K562 treated with DMSO at 1 percent for 24 hours (cell line): ENCODE measurements around the gene TK2. TPM values are rescaled to one million over a fixed set of nuclear protein-coding genes. Genes with fewer than 3 reads are reported as not detected.

ENCODE experiments used
- total RNA-seq: library from RNA; unstranded; fragments of 300-600 nt; gene quantifications from 2 replicates; pipeline ENCODE4 v1.2.3, GENCODE V29; 2022; ENCODE audit warnings: low read depth; ENCODE audit not compliant: insufficient read depth

The TK2 gene
- 9.3 and 9.5 TPM in 2 replicates for total RNA-seq

GRCh38 chr16:66549284-66550131 is at the start of gene TK2:
TSS of gene TK2 (minus strand) at chr16:66550122. CDS start at chr16:66550061, 61 bp downstream.

GRCh38 chr16:66578651-66579531 is 29.0 kb upstream of the TK2 start, which contains the start of gene CMTM2:
TSS of gene CMTM2 (plus strand) at chr16:66579463. CDS start at chr16:66579608, 145 bp downstream.

GRCh38 chr16:66566051-66566901 is 16.4 kb upstream of the TK2 start, which contains the start of gene CMTM1:
TSS of gene CMTM1 (plus strand) at chr16:66566439. CDS start at chr16:66566514, 75 bp downstream.

GRCh38 chr16:66552286-66553177 is 2.6 kb upstream of the TK2 start, which contains the start of gene CKLF:
TSS of gene CKLF (plus strand) at chr16:66552576. CDS start at chr16:66552716, 140 bp downstream.

Other genes with a start within 250 kb of the TK2 start
- gene CDH5, start 183.4 kb downstream of the TK2 start, total RNA-seq = not detected in 2 replicates
- not detected in 2 replicates for gene BEAN1, start 122.8 kb downstream of the TK2 start, total RNA-seq
- 163 and 191 TPM in 2 replicates for gene CKLF, start 2.5 kb upstream of the TK2 start, total RNA-seq
- gene CMTM1, start 16.3 kb upstream of the TK2 start, total RNA-seq = 5.9 and 6.3 TPM in 2 replicates
- not detected in 2 replicates for gene CMTM2, start 29.3 kb upstream of the TK2 start, total RNA-seq
- 82.9 and 86.4 TPM in 2 replicates for gene CMTM3, start 54.6 kb upstream of the TK2 start, total RNA-seq
- 17.1 and 19.1 TPM in 2 replicates for gene CMTM4, start 146.6 kb upstream of the TK2 start, total RNA-seq
- 21.9 and 24.1 TPM in 2 replicates for gene DYNC1LI2, start 201.5 kb upstream of the TK2 start, total RNA-seq